Panc1 (cell line): ENCODE data around the gene NSUN6.
"Not testable (repeated sequence)": the region's sequence is repeated elsewhere in the genome, so short reads cannot be mapped to it uniquely, and the experiment has no call there.

Source experiments
- POLR2AphosphoS5 ChIP-seq: IDR thresholded peaks from 2 replicates; pipeline ENCODE4 v1.6.1; 2012; ENCODE audit warnings: mild to moderate bottlenecking, low read depth, low read length, moderate library complexity
- TF ChIP-seq, protein P1 (sequence below): fragments of 450-650 bp; IDR thresholded peaks from 2 replicates; pipeline ENCODE4 v1.5.1; 2017; ENCODE audit warnings: mild to moderate bottlenecking
- TF ChIP-seq, protein P2 (sequence below), 2 experiments: IDR thresholded peaks; 2 replicates each; pipeline ENCODE4 v1.6.1; 2011 to 2012; ENCODE audit warnings: low read depth in 2 of 2, control low read depth in 1 of 2, low read length in 1 of 2, mild to moderate bottlenecking in 1 of 2, moderate library complexity in 1 of 2; ENCODE audit not compliant: insufficient read depth in 1 of 2

DNA sequence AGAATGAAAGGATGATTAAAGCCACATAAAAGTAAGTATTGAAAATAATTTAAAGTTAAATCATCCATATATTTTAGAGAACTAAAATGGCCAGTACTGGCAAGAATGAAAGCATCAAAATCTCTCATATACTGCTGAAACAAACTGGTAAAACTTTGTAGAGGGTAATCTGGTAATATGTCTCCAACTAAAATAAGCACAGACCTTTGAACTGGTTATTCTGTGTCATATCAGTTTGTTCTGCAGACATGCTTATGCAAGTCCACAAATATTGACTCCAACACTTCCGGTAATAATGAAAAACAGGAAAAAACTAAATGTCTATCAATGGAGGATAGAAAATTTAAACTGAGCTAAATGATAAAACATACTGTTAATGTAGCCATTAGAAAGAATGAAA lies 14.0 kb downstream of the NSUN6 start:
- TF ChIP-seq POLR2AphosphoS5 = not testable (repeated sequence)
- TF ChIP-seq, protein P1, sequence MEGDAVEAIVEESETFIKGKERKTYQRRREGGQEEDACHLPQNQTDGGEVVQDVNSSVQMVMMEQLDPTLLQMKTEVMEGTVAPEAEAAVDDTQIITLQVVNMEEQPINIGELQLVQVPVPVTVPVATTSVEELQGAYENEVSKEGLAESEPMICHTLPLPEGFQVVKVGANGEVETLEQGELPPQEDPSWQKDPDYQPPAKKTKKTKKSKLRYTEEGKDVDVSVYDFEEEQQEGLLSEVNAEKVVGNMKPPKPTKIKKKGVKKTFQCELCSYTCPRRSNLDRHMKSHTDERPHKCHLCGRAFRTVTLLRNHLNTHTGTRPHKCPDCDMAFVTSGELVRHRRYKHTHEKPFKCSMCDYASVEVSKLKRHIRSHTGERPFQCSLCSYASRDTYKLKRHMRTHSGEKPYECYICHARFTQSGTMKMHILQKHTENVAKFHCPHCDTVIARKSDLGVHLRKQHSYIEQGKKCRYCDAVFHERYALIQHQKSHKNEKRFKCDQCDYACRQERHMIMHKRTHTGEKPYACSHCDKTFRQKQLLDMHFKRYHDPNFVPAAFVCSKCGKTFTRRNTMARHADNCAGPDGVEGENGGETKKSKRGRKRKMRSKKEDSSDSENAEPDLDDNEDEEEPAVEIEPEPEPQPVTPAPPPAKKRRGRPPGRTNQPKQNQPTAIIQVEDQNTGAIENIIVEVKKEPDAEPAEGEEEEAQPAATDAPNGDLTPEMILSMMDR = not testable (repeated sequence)
- TF ChIP-seq, protein P2, sequence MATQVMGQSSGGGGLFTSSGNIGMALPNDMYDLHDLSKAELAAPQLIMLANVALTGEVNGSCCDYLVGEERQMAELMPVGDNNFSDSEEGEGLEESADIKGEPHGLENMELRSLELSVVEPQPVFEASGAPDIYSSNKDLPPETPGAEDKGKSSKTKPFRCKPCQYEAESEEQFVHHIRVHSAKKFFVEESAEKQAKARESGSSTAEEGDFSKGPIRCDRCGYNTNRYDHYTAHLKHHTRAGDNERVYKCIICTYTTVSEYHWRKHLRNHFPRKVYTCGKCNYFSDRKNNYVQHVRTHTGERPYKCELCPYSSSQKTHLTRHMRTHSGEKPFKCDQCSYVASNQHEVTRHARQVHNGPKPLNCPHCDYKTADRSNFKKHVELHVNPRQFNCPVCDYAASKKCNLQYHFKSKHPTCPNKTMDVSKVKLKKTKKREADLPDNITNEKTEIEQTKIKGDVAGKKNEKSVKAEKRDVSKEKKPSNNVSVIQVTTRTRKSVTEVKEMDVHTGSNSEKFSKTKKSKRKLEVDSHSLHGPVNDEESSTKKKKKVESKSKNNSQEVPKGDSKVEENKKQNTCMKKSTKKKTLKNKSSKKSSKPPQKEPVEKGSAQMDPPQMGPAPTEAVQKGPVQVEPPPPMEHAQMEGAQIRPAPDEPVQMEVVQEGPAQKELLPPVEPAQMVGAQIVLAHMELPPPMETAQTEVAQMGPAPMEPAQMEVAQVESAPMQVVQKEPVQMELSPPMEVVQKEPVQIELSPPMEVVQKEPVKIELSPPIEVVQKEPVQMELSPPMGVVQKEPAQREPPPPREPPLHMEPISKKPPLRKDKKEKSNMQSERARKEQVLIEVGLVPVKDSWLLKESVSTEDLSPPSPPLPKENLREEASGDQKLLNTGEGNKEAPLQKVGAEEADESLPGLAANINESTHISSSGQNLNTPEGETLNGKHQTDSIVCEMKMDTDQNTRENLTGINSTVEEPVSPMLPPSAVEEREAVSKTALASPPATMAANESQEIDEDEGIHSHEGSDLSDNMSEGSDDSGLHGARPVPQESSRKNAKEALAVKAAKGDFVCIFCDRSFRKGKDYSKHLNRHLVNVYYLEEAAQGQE (IDR thresholded peaks at IDR 0.05; ENCODE audit: insufficient read depth in 1 of 2, low read depth in 2 of 2, low read length in 1 of 2) = not testable (repeated sequence)
